HL-60 (cell line): ENCODE data around the gene HRK.

Source experiments
- DNase-seq, 2 experiments: peaks; one replicate each; pipeline ENCODE4 v3.0.0-alpha.2; 2010 to 2020; ENCODE audit warnings: low read depth in 1 of 2, low spot score in 1 of 2
- H3K27ac ChIP-seq: fragments of 250-450 bp; sonication (Bioruptor Pico); replicated peaks from 2 replicates; pipeline ENCODE4 v1.5.1; 2020; ENCODE audit warnings: mild to moderate bottlenecking, moderate library complexity
- H3K27me3 ChIP-seq: fragments of 250-450 bp; sonication (Bioruptor Pico); 2 replicates; pipeline ENCODE4 v1.5.1; 2021; ENCODE audit warnings: mild to moderate bottlenecking, moderate library complexity; ENCODE audit not compliant: insufficient read depth, poor library complexity, severe bottlenecking
- H3K4me3 ChIP-seq: replicated peaks from 2 replicates; pipeline ENCODE4 v1.5.1; 2011; ENCODE audit warnings: mild to moderate bottlenecking, control low read depth, low read length; ENCODE audit not compliant: insufficient read depth
- GABPA ChIP-seq: IDR thresholded peaks from 2 replicates; pipeline ENCODE4 v1.6.1; 2012; ENCODE audit warnings: low read depth
- POLR2AphosphoS5 ChIP-seq: IDR thresholded peaks from 2 replicates; pipeline ENCODE4 v1.6.1; 2012; ENCODE audit warnings: low read depth
- SPI1 ChIP-seq: IDR thresholded peaks from 2 replicates; pipeline ENCODE4 v1.6.1; 2012; ENCODE audit warnings: low read depth, mild to moderate bottlenecking, borderline replicate concordance
- TF ChIP-seq, protein P1 (sequence below): IDR thresholded peaks from 2 replicates; pipeline ENCODE4 v1.6.1; 2012; ENCODE audit warnings: low read depth; ENCODE audit not compliant: insufficient replicate concordance
- TF ChIP-seq, protein P2 (sequence below): IDR thresholded peaks from one replicate; pipeline ENCODE4 v1.5.1; 2011; ENCODE audit warnings: low read length, control low read depth, inconsistent platforms; ENCODE audit not compliant: insufficient read depth

HRK gene

DNA sequence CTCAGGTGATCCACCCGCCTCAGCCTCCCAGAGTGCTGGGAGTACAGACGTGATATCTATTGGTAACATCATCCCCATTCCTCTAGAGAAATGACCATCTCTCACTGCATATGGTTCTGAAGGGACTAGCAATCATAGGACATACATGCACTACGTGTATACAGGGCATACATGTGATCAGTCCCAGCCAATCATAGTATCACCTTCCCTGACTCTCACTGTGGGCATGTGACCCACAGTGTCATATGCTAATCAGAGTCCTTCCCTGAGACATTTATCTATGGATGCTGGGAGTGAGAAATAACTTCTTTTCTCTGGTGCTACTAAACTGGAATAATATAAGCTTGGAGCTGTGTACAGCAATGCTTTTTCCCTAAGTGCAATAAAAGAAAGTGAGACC, 17.4 kb upstream of the HRK start:
- Histone ChIP-seq H3K4me3 (no peak overlapping the region), H3K27me3 (no peaks in the 10 kb centered on the region), H3K27ac (no peak overlapping the region)
- DNase-seq: no peak
- no peak for TF ChIP-seq POLR2AphosphoS5
- TF ChIP-seq GABPA: no peak
- TF ChIP-seq SPI1: no peak
- TF ChIP-seq, protein P1, sequence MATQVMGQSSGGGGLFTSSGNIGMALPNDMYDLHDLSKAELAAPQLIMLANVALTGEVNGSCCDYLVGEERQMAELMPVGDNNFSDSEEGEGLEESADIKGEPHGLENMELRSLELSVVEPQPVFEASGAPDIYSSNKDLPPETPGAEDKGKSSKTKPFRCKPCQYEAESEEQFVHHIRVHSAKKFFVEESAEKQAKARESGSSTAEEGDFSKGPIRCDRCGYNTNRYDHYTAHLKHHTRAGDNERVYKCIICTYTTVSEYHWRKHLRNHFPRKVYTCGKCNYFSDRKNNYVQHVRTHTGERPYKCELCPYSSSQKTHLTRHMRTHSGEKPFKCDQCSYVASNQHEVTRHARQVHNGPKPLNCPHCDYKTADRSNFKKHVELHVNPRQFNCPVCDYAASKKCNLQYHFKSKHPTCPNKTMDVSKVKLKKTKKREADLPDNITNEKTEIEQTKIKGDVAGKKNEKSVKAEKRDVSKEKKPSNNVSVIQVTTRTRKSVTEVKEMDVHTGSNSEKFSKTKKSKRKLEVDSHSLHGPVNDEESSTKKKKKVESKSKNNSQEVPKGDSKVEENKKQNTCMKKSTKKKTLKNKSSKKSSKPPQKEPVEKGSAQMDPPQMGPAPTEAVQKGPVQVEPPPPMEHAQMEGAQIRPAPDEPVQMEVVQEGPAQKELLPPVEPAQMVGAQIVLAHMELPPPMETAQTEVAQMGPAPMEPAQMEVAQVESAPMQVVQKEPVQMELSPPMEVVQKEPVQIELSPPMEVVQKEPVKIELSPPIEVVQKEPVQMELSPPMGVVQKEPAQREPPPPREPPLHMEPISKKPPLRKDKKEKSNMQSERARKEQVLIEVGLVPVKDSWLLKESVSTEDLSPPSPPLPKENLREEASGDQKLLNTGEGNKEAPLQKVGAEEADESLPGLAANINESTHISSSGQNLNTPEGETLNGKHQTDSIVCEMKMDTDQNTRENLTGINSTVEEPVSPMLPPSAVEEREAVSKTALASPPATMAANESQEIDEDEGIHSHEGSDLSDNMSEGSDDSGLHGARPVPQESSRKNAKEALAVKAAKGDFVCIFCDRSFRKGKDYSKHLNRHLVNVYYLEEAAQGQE: no peak
- TF ChIP-seq, protein P2, sequence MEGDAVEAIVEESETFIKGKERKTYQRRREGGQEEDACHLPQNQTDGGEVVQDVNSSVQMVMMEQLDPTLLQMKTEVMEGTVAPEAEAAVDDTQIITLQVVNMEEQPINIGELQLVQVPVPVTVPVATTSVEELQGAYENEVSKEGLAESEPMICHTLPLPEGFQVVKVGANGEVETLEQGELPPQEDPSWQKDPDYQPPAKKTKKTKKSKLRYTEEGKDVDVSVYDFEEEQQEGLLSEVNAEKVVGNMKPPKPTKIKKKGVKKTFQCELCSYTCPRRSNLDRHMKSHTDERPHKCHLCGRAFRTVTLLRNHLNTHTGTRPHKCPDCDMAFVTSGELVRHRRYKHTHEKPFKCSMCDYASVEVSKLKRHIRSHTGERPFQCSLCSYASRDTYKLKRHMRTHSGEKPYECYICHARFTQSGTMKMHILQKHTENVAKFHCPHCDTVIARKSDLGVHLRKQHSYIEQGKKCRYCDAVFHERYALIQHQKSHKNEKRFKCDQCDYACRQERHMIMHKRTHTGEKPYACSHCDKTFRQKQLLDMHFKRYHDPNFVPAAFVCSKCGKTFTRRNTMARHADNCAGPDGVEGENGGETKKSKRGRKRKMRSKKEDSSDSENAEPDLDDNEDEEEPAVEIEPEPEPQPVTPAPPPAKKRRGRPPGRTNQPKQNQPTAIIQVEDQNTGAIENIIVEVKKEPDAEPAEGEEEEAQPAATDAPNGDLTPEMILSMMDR: no peak

DNA sequence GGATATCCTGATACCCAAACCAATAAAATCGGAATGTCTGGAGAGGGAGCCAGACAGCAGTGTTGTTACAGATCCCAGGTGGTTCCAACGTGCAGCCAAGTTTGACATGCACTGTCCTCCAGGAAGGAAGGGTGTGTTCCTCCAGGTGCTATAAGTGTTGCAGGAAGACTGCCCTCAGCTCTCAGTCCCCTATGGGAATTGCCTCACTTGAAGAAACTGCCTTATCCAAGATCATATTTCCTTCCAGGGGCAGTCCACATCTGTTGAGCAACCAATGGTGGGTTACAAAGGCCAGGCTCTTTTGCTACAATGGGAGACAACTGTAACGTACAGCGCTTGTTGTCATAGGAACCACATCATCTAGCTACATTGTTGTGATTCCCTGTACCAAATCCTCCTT, 16.2 kb upstream of the HRK start:
- no peak for DNase-seq
- no peaks in the 10 kb centered on the region for H3K27me3 ChIP-seq
- no peak overlapping the region for H3K27ac ChIP-seq
- TF ChIP-seq POLR2AphosphoS5 (no peak), SPI1 (no peak), GABPA (no peak)
- TF ChIP-seq, protein P1: no peak
- TF ChIP-seq, protein P2: no peak
- H3K4me3 ChIP-seq: no peak overlapping the region

DNA sequence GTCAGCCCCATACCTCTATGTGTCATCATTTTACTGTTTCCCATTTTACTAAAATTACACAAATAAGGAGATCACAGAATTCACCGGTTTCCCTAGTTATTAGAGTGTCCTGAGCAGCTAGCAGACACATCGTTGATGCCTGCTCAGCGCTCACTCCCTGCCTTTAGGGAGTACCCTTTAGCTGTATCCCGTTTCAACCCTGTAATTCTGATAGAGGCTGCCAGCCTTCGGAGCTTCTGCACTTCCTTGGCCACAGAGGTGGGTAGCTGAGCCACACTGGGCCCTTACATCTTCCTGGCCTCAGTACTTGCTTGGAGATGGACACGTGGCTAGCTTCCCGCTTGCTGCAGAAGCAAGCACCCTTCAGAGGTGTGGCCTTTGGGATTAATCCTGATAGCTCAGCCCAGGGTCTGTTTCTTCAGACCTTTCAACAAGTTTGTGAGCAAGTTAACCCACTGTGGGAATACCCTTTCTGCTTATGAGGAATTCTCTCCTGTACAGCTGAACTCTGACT, 15.2 kb upstream of the HRK start:
- Histone ChIP-seq H3K4me3 (no peak overlapping the region), H3K27me3 (no peaks in the 10 kb centered on the region), H3K27ac (no peak overlapping the region)
- TF ChIP-seq POLR2AphosphoS5 (no peak), SPI1 (no peak), GABPA (no peak)
- TF ChIP-seq, protein P1: no peak
- TF ChIP-seq, protein P2: no peak
- no peak for DNase-seq
